ENCODE measurements around the gene PPP2R5E.

The PPP2R5E gene

DNA sequence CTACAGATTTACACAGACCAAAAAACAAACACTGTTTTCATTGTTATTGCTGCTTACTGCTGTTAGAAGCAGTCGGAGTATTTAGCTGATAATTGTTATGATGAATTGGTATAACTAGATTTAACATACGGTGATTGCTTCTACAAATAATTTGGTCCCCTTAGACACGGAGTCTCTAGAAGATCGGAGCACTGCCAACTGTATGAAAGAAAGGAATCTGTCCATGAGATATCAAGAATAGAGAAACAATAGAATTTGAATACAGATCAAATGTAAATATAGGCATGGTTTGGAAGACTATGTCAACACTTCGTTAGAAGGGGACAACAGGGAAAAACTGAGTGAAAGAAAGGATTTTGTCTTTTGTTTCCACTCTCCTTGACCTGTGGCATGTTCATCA lies 110.9 kb downstream of the PPP2R5E start:
- no peak for DNase-seq (ENCODE audit: low spot score)

DNA sequence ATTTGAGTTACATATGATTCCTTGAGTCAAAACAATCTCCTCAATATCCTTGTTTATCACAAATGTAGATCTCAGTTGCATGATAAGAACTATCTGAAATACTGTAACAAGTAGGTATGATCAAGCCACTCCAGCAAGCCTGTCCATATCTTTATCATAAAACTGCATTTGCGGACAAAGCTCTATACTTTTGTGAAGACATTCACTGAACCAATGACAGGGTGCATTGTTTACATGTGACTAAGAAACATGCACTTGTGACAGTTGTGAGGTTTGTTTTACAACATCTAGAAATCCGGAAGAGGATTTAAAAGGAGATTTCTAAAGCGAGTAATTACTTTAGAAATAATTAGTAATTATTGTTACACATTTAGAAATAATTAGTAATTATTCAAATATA lies 111.7 kb downstream of the PPP2R5E start:
- DNase-seq (ENCODE audit: low spot score), result no peak

DNA sequence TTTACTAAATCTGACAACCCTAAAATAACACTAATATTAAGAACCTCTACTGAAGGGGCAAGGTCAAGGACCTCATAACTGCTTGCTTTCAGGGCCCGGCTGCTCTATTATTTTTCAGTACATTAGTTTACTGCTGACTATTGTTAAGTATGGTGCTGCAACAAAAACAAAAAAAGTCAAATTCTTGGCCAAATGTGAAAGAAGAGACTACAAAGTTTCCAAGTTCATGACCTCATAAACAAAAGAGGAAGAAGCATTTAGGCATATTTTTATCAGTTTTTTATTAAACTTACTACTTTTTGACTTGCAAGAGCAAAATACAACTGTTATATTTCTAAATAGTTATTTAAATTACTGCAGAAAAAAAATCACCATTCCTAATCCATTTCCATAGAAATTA lies 114.7 kb downstream of the PPP2R5E start:
- DNase-seq (ENCODE audit: low spot score), result no peak

DNA sequence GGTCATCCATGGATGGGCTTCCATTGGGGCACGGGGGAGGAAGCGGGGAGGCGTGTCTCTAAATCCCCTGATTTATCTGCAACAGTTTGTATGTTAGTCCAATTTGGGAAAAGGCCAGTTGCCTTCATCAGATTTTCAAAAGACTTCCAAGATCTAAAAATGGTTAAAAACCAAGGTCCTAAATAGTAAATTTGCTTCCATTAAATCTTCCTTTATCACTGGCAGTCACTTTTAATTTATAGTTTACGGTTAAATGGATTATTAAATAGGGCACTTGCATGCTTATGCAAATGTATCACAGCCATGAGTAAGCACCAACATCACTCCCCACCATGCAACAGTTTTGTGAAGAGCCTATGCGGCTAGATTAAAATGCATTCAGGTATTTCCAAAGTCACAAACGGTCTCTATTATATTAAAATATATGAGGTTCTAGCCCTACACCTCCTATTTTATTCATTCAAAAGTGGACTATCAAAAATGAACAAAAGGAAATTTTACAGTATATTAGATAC lies 116.3 kb downstream of the PPP2R5E start:
- no peak for DNase-seq (ENCODE audit: low spot score)

DNA sequence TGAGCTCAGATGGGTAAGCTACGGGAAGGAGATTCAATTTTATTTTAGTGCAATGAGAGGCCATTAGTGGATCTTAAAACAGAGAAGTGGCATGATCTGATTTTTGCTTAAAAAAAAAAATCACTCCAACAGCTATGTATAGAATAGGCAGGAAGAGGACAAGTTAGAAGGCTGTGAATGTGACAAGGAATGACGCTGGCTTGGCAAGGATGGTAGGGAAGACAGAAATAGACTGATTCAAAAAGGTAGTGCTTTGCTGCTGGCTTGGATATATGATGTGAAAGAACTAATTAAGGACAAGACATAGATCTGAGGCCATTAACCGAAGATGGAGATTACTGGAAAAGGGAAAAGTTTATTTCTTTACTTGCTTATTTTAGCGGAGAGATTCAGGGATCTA lies 119.3 kb downstream of the PPP2R5E start:
- no peak for DNase-seq (ENCODE audit: low spot score)

DNA sequence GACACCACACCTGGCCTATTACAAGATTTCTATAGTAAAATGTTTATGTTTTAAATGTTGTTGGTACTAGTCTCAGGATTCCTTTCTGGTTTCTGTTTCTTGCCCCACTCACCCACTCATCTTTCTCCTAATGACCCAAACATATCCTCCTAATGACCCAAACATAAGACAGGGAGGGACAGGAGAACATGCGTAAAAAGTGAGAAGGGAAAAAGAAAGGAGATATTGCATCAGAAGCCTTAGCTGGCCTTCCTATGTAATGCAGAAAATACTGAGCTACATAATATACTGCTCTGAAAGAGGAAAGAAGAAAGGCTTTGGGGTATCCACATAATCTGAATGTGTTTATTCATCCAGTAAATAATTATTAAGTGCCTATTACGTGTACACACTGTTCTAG lies 119.8 kb downstream of the PPP2R5E start:
- DNase-seq (ENCODE audit: low spot score), result no peak

DNA sequence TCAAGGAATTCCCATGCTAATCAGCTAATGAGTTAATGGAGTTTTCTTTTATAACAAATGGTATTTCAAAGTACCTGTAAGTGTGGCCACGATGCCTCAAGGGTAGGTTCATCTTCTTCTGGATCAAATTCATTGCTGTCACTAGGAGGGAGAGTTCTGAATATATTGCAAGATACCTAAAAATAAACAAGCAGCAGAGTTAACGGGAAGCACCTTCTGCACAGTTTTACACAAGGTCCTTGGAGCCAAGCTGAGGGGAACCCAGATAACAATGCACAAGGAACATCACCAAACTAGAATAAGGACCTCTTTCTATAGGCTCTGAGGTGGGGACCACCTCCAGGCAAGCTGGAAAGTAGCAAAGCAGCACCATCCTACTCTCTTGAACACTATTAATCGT lies 121.3 kb downstream of the PPP2R5E start:
- no peak for DNase-seq (ENCODE audit: low spot score)

DNA sequence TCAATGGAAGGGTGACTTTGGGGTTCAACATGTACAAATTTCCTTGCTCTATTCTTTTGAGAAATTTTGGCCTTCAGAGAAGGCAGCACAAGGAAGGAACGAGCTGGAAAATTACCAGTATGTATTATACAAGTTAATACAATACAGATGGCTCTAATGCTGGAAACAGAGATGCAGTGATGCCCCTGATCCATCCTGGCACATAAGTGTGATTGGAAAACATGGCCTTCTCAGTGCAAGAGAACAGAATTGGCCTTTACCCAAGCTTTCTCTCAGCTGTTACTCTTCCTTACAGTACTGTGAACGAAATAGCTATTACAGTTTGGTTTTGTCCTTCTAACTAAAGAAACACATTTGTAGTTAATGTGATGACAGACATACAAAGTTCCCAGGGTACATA lies 122.0 kb downstream of the PPP2R5E start:
- no peak for DNase-seq (ENCODE audit: low spot score)

DNA sequence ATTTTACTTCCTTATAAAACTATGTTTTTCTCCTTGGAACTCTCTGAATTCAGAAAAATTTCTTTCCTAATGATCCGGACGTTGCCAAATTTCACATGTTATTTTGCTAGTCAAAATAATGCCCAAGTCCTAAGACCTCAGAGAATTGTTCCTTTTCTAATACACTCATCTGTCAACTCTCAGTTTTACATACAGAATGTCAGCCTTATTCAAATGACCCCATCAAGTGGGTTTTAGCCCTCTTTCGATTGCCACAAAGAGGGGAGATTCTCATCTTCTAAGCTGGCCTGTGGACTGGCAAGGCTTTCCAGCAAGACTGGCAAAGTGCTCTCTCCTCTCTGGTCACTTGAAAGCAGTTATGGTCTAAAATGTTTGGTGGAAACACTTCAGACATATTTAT lies 125.2 kb downstream of the PPP2R5E start:
- no peak for DNase-seq (ENCODE audit: low spot score)

DNA sequence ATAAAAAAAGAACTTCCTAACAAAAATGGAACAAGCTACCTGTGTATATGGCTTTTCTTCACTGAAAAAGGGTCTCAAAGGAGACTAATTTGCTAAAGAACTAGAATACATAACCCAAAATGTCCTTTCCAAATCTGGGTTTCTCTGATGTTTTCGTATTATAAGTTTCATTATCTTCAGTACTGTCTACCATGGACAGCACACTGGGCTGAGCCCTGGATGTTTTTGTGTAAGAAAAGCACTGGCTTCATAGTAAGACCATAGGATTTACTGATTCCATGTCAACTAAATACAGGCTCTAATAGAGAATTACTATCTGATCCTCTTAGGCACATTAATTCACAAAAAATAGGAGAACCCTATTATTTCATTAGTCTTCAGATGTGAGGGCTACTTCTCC lies 130.2 kb downstream of the PPP2R5E start:
- DNase-seq (ENCODE audit: low spot score), result no peak

DNA sequence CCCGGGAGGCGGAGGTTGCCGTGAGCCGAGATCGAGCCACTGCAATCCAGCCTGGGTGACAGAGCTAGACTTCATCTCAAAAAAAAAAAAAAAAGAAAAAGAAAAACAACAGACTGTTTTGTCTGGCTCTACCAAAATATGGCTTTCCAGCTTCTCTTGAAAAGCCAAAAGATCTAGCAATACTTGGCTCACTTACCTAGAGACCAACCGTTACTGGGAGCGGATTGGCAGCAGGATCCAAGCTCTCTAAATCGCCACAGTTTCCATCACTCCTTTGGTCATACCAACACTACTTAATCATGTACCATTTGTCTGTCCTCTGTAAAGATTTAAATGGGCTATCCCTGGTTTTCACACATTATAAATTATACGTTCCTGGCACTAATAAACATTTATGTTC lies 136.8 kb downstream of the PPP2R5E start:
- no peak for DNase-seq (ENCODE audit: low spot score)

DNA sequence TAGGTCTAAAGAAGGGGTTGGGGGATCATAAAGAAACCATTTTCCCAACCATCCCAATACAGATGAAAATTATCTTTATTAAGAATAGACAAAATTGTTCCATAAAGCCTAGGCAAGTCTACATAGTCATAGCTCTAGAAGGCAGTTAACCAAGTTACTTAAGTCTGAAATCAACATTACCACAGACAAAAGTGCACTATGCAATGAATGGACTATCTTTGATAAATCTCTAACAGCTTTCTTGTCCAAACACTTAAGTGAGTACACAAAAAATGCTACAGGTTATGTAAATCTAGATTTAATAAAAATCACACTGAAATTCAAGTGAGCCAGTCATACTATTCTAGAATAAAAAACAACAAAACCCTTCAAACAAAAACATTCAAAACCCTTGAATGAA lies 137.5 kb downstream of the PPP2R5E start:
- DNase-seq (ENCODE audit: low spot score), result no peak

DNA sequence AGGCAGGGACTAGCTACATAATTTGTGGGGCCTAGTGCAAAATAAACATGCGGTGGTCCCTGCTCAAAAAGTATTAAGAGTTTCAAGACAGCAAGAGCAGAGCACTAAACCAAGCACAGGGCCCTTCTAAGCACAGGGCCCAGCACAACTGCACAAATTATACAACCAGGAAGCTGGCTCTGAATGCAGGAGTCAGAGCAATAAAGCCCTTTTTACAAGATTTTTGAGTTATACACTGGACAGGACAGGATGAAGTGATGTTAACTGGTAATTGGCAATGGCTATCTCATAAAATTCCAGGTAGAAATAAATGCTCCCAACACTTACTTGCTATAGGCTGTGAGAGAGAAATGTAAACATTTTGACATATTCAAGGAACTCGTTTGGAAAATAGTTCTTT lies 138.3 kb downstream of the PPP2R5E start:
- DNase-seq (ENCODE audit: low spot score), result no peak

DNA sequence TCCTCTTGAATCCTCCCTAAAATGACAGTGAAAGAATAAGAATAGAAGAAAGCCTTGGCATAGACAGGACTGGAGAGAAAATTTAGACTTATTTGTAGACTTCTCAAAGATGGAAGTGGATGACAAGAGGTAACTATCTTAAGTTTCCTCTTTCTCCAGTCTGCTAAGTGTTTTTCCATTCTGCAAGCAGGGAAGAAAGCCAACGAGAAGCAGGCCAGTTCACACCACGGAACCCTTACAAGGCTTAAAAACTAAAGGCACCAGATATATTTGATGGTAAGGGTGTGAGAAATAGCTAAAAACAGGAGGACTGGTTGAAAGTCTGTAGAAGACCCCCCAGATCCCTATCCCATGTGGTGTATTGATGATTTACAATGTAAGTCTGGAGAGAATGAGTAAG lies 141.5 kb downstream of the PPP2R5E start:
- DNase-seq (ENCODE audit: low spot score), result no peak

DNA sequence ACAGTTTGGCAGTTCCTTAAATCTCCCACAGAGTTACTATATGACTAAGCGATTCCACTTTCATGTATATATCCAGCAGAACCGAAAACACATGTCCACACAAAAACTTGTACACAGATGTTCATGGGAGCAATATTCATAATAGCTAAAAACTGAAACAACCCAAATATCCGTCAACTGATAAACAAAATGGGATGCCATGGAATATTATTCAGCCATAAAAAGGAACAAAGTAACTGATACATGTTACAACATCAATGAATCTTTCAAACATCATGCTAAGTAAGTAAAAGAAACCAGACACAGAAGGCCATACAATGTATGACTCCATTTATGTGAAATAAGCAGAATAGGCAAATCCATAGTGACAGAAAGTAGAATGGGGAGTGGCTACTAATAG lies 144.2 kb downstream of the PPP2R5E start:
- no peak for DNase-seq (ENCODE audit: low spot score)

DNA sequence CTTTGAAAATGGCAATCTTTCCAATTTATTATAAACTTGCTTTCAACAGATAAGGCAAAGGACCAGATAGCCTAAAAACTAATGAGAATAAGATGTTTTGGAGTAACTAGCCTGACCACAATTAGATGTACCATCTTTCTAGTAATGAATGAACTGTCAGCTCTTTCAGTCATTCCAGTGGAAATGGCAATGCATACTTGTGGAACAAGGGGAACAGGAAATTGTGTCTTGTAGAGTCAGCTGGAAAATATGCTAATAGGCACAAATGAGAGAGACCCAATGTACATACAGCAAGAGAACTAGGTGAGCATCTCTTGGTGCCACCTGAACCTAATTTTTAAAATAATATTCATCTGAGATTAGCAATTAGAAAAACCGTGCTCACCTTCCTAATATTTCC lies 148.3 kb downstream of the PPP2R5E start:
- no peak for DNase-seq (ENCODE audit: low spot score)

DNA sequence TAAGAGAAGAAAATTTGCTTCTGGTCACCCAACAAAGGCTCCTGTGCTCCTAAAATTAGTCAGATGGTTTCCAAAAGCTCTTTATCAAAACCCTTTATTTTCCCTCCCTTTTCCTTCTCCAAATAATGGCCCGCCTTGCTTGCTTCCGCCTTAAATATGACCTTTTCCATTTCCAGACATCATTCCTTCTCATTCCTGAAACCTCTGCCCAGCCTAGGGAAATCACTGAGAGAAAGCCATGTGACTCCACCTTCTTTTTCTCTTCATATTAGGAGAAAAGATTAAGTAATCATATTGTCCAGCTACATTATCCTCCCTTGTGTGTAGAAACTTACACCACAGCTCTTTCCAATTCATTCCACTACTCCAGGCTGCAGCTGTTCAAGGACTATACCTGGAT lies 148.7 kb downstream of the PPP2R5E start:
- DNase-seq (ENCODE audit: low spot score), result no peak

DNA sequence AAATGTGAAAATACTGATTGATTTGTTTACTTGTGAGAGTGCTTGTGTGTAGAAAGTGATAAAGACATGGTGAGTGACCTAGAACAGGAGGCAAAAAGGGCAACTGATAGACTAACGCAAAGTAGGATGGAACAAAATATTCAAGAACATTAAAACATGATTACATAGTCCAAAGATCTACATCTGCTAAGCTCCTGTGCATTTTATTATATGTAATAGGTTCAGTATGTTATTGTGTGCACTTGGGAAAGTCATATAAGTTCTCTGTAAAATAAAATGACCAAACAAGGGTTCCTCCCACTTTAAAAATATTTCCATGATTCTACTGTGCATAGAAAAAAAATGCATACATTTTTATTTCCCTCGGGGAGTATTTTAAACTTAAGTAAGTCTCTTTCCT lies 150.2 kb downstream of the PPP2R5E start:
- DNase-seq (ENCODE audit: low spot score), result no peak

DNA sequence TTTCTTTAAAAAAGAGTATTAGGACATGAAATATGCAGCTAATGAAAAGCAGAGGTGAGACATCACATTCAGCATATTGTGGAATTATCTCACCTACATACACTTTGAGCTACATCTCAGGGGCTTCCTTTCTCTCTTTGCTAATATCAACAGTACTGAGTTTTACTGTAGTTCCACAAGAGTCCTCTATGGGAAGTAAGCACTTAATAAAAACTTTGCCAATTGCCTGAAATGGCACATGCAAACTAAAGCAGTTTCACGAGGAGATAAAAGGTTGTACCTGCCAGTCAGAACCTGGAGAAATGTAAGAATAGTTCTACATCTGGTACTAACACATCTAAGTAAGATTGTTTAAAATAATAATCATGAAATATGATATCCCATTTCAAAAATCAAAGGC lies 150.9 kb downstream of the PPP2R5E start:
- DNase-seq (ENCODE audit: low spot score), result no peak

DNA sequence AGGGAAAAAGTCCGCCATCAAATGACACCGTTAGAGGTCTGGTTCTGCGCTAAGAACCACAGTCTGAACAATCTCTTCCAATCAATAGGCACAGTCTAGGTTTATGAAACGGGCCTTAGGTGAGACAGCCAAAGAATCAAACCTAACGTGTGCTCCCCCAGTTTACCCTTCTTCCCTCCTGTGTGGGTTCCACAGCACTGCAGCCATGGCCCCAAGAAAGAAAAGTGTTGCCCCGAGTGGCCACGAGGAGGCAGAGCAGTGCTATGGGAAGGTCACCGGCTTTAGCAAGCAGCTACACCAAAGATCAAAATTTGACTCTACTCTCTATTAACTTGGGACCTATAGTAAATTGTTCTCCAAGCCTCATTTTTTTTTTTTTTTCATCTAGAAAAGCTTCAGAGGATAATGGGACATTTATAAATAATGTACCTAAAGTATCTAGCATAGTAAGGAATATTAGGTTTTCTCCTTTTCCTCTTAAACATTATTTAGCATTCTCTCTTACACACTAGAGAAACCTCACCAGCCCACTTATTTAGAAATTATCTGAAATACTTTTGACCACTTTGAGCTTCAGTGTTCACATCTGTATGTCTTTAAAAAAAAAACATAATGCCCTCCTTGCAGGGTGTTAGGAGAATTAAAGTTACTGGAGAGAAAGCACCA lies 154.3 kb downstream of the PPP2R5E start:
- peak; percentile 59 for DNase-seq (ENCODE audit: low spot score)

DNA sequence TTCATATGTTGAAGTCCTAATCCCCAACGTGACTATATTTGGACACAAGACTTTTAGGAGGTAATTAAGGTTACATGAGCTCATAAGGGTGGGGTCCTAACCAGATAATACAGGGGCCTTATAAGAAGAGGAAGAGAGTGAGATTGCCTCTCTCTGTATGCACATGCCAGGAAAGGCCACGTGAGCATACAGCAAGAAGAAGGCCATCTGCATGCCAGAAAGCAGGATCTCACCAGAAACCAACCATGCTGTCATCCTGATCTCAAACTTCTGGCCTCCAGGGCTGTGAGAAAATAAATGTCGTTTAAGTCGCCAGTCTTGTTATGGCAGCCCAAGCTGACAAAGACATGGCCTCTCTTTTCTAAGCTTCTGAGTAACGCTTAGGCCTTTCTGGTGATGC lies 155.5 kb downstream of the PPP2R5E start:
- DNase-seq (ENCODE audit: low spot score), result no peak

DNA sequence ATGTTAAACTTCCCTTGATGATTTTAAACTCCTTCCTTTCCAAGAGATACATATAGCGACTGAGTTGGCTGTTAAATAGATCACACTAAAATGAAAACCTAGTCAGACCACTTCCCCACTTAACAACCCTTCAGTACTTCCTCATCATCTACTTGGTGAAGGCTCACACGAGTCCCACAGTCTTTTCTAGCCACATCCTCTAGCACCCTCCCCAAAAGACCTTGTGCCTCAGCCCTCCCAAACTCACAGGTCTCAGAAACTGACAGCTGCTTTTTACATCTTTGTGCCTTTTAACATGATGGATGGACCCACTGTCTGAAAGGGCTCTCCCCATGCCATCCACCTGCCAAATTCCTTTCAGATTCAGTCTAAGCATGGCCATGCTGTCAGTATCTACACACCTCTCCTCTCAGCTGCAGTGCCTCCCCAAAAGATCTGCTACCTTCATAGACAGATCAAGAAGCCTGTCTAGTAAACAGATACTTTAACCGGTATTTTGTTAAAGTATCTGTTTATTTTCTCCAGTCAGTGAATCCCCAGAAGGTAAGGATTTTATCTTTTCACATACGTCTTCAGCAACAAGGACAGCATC lies 159.3 kb downstream of the PPP2R5E start:
- DNase-seq (ENCODE audit: low spot score), result no peak

DNA sequence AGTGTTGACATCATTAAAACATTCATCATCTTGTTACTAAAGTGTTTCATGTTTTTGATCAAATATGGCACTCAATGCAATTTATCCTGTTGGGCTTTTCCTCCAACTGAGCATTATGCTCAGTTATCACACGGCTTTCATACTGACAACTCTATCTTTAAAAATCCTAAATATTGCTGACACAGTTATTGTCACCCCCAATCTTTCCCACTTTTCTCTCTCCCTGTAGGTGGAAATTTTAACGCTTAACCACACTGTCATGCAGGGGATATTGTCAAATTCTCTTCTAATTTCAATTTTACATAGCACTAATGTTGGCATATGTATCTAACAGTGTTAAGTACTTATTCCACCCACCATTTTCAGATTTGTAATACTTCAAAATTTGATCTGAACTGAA lies 164.7 kb downstream of the PPP2R5E start:
- DNase-seq (ENCODE audit: low spot score), result no peak

DNA sequence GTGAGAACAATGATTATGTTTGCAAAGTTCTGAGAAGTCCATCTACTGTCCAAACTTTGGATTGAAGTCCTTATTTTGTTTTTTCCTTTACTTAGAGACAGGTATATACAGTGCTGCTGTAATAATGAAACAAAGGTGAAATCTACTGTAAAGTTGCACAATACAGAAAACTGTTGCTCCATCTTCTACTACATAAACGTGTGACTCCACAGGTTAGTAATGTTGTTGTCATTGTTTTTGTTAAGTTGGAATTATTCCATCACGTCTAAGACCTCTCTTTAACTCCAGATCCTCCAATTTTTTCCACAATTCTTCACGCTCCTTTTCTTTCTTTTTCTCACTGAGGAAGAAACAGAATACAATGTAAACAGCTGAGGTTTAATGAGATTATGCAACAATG lies 167.4 kb downstream of the PPP2R5E start:
- no peak for DNase-seq (ENCODE audit: low spot score)

Measured in iPS-NIHi11 (cell line).